ENCODE measurements around the gene GAA. TPM values are rescaled to one million over a fixed set of nuclear protein-coding genes. Genes with fewer than 3 reads are reported as not detected.

Gene GAA
- total RNA-seq, 3 donors from 2014 or later = 16.1 to 18.6 (median 16.7) TPM

DNA sequence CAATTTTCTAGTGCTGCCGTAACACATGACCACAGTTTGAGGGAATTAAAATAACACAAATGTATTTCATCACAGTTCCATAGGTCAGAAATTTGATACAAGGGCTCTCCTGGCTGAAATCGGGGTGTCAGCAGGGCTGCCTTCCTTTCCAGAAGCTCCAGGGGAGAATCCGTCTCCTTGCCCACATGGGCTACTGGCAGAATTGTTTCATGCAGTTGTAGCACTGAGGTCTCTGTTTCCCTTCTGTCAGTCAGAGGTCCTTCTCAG, 25.0 kb downstream of the GAA start:
- DNase-seq (no peak), ATAC-seq (no peak)
- no peaks in the 10 kb centered on the region for H3K9me3 Mint-ChIP-seq
- no peaks in the 10 kb centered on the region for H3K36me3 Mint-ChIP-seq (ENCODE audit: insufficient read depth)
- peaks cover 8% of the 10 kb centered on the region for H3K27me3 Mint-ChIP-seq (ENCODE audit: low read depth)
- no peak overlapping the region for H3K4me3 Mint-ChIP-seq
- H3K4me1 Mint-ChIP-seq (ENCODE audit: low read depth) = no peaks in the 10 kb centered on the region

DNA sequence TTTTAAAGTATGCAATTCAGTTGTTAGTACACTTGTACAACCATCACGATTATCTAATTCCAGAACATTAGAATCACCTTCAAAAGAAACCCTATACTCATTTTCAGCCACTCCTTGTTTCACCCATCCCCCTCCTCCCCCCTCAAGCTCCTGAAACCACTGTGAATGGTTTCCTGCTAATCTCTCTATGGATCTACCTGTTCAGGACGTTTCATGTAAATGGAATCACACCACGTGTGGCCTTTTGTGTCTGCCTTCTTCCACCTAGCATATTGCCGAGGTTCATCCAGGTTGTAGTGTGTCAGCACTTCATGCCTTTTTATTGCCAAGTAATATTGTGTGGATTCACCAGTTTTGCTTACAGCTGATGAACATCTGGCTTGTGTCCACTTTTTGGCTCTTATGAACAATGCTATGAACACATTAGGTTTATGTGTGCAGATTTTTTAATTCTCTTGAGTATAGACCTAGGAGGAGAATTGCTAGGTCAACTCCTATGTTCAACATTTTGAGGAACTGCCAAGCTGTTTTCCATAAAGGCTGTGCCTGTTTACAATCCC, 27.7 kb downstream of the GAA start:
- no peaks in the 10 kb centered on the region for H3K9me3 Mint-ChIP-seq
- peaks cover 6% of the 10 kb centered on the region for H3K27me3 Mint-ChIP-seq (ENCODE audit: low read depth)
- DNase-seq (no peak), ATAC-seq (no peak)
- H3K4me3 Mint-ChIP-seq = no peak overlapping the region
- H3K36me3 Mint-ChIP-seq (ENCODE audit: insufficient read depth) = peaks cover 10% of the 10 kb centered on the region
- H3K4me1 Mint-ChIP-seq (ENCODE audit: low read depth) = no peaks in the 10 kb centered on the region

DNA sequence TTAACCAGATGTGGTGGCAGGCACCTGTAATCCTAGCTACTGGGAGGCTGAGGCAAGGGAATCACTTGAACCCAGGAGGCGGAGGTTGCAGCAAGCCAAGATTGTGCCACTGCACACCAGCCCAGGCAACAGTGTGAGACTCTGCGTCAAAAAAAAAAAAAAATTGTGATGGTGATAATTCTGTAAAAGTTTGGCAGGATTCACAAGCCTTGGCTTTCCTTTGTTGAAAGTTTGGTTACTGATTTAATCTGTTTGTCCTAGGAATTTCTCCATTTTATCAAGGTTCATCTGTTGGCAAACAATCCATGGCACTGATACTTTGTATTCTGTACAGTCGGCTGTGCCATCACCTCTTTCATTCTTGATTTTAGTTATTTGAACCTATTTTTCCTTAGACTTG, 29.6 kb downstream of the GAA start:
- peaks cover under 1% of the 10 kb centered on the region for H3K27me3 Mint-ChIP-seq (ENCODE audit: low read depth)
- H3K4me1 Mint-ChIP-seq (ENCODE audit: low read depth) = no peaks in the 10 kb centered on the region
- H3K9me3 Mint-ChIP-seq = no peaks in the 10 kb centered on the region
- no peak overlapping the region for H3K4me3 Mint-ChIP-seq
- ATAC-seq (no peak), DNase-seq (no peak)
- H3K36me3 Mint-ChIP-seq (ENCODE audit: insufficient read depth) = peaks cover 13% of the 10 kb centered on the region

- Mint-ChIP-seq H3K27me3 (ENCODE audit: low read depth) (no peaks in the 10 kb centered on the region), H3K36me3 (ENCODE audit: insufficient read depth) (peaks cover 25% of the 10 kb centered on the region), H3K9me3 (no peaks in the 10 kb centered on the region), H3K4me1 (ENCODE audit: low read depth) (no peaks in the 10 kb centered on the region), H3K4me3 (no peak overlapping the region)
- DNase-seq (no peak), ATAC-seq (peak; percentile 16 to 37)
These were observed 31.7 kb downstream of the GAA start for GRCh38 chr17:80132906-80133625.

DNA sequence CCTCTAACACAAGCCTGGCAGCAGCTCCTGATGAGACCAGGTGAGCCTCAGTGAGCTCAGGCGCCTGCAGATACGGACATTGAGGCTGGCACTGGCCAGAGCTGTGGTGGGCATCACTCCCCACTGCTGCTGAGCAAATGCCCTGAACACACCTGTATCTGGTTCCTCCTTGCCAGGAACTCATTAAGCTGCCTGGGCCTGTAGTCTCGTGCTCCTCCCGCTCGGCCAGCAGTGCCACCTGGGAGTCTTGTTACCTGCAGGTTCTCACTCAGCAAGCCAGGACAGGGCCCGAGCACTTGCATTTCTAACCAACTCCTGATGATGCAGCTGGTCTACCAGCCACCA, 32.2 kb downstream of the GAA start:
- Mint-ChIP-seq H3K4me1 (ENCODE audit: low read depth) (no peaks in the 10 kb centered on the region), H3K36me3 (ENCODE audit: insufficient read depth) (peaks cover 29% of the 10 kb centered on the region), H3K4me3 (no peak overlapping the region), H3K9me3 (no peaks in the 10 kb centered on the region), H3K27me3 (ENCODE audit: low read depth) (no peaks in the 10 kb centered on the region)
- no peak for DNase-seq
- peak in 1 of 2 donors; percentile 9 for ATAC-seq

GRCh38 chr17:80137131-80137530, 35.8 kb downstream of the GAA start:
- DNase-seq (no peak), ATAC-seq (no peak)
- H3K9me3 Mint-ChIP-seq = no peaks in the 10 kb centered on the region
- H3K27me3 Mint-ChIP-seq (ENCODE audit: low read depth) = no peaks in the 10 kb centered on the region
- H3K4me3 Mint-ChIP-seq = no peak overlapping the region
- peaks cover 57% of the 10 kb centered on the region for H3K36me3 Mint-ChIP-seq (ENCODE audit: insufficient read depth)
- no peaks in the 10 kb centered on the region for H3K4me1 Mint-ChIP-seq (ENCODE audit: low read depth)

- ATAC-seq = no peak
- no peak for DNase-seq
- Mint-ChIP-seq H3K4me1 (ENCODE audit: low read depth) (no peaks in the 10 kb centered on the region), H3K27me3 (ENCODE audit: low read depth) (no peaks in the 10 kb centered on the region), H3K9me3 (no peaks in the 10 kb centered on the region), H3K36me3 (ENCODE audit: insufficient read depth) (peaks cover 53% of the 10 kb centered on the region), H3K4me3 (no peak overlapping the region)
These were observed 37.6 kb downstream of the GAA start for GRCh38 chr17:80138856-80139426.

GRCh38 chr17:80141463-80142165, 40.2 kb downstream of the GAA start:
- Mint-ChIP-seq H3K4me1 (ENCODE audit: low read depth) (peaks cover 20% of the 10 kb centered on the region), H3K4me3 (no peak overlapping the region), H3K27me3 (ENCODE audit: low read depth) (no peaks in the 10 kb centered on the region), H3K9me3 (no peaks in the 10 kb centered on the region), H3K36me3 (ENCODE audit: insufficient read depth) (peaks cover 57% of the 10 kb centered on the region)
- ATAC-seq (no peak), DNase-seq (no peak)

DNA sequence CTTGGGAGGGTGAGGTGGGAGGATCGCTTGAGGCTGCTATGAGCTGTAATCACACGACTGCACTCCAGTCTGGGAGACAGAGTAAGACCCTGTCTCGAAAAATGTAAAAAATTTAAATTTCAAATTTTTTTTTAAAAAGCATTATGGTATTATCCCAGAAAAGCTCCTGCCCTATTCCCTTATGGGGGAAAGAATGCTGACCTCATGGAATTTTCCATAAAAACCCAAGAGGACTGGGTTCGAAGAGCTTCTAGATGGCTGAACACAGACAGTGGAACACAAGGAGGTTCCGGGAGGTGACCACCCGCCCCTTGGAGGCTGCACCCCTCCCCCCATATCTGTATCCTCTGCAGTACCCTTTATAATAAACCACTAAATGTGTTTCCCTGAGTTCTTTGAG, 41.5 kb downstream of the GAA start:
- ATAC-seq (no peak), DNase-seq (no peak)
- Mint-ChIP-seq H3K36me3 (ENCODE audit: insufficient read depth) (peaks cover 46% of the 10 kb centered on the region), H3K9me3 (no peaks in the 10 kb centered on the region), H3K4me1 (ENCODE audit: low read depth) (peaks cover 20% of the 10 kb centered on the region), H3K4me3 (no peak overlapping the region), H3K27me3 (ENCODE audit: low read depth) (no peaks in the 10 kb centered on the region)

GRCh38 chr17:80145076-80146075, 44.0 kb downstream of the GAA start:
- no peak for DNase-seq
- H3K4me1 Mint-ChIP-seq (ENCODE audit: low read depth) = peaks cover 27% of the 10 kb centered on the region
- peaks cover 25% of the 10 kb centered on the region for H3K36me3 Mint-ChIP-seq (ENCODE audit: insufficient read depth)
- no peak for ATAC-seq
- no peaks in the 10 kb centered on the region for H3K9me3 Mint-ChIP-seq
- no peaks in the 10 kb centered on the region for H3K27me3 Mint-ChIP-seq (ENCODE audit: low read depth)
- H3K4me3 Mint-ChIP-seq = peak overlapping the region; percentile 92

- Mint-ChIP-seq H3K4me1 (ENCODE audit: low read depth) (peaks cover 27% of the 10 kb centered on the region), H3K4me3 (peak overlapping the region; percentile 92), H3K27me3 (ENCODE audit: low read depth) (no peaks in the 10 kb centered on the region), H3K36me3 (ENCODE audit: insufficient read depth) (peaks cover 19% of the 10 kb centered on the region), H3K9me3 (no peaks in the 10 kb centered on the region)
- ATAC-seq (peak; percentile 1 to 2), DNase-seq (peak; percentile 7)
These were observed 45.0 kb downstream of the GAA start for GRCh38 chr17:80146121-80147034.

DNA sequence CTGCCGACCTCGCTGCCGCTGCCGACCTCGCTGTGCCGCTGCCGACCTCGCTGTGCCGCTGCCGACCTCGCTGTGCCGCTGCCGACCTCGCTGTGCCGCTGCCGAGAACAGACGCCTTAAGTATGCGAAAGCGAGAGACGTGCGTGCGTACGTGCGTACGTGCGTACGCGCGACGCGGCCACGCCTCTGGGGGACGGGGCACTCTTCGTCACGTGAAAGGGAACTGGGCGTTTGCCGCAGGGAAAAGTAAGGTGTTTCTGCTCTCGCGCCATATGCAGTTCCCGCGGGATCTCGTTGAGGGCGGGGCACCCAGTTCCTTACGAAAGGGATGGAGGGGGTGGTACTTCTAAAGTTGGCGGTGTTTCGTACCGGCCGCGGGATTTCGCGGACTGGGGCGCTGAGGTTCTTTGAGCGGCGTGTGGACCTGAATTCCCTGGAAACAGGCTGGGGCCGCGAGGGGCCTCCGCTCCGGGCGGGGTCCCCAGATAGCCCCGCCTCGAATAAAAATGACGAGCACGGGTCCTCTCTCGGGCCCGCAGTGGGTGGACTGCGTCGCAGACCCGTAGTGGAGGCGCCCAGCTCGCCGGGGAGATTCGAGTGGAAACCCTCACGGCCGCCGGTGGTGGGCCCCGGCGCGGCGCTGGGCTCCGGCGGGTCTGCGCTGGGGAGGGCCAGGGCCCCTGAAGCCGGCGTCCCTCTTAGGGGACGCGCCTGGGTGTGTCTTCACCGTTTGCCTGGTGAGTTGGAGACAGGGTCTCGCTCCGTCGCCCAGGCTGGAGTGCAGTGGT, 45.8 kb downstream of the GAA start, which contains the start of gene EIF4A3:
TSS of gene EIF4A3 (minus strand) at position 94 of the 788 bp plus-strand sequence. CDS start 167 bp downstream, outside the sequence.
- H3K9me3 Mint-ChIP-seq = no peaks in the 10 kb centered on the region
- peaks cover 12% of the 10 kb centered on the region for H3K36me3 Mint-ChIP-seq (ENCODE audit: insufficient read depth)
- H3K27me3 Mint-ChIP-seq (ENCODE audit: low read depth) = no peaks in the 10 kb centered on the region
- DNase-seq (peak; percentile 94), ATAC-seq (peak; percentile 93)
- H3K4me1 Mint-ChIP-seq (ENCODE audit: low read depth) = peaks cover 31% of the 10 kb centered on the region
- H3K4me3 Mint-ChIP-seq = peak within 1 kb of the TSS; percentile 92

Measured in activated T-cell treated with anti-CD3 and anti-CD28 coated beads, Interleukin-2, amount 50 U/mL, for 4 hours (primary cell).